OCI-LY7 (cell line): ENCODE data around the gene PIK3IP1. TPM values are rescaled to one million over a fixed set of nuclear protein-coding genes. Genes with fewer than 3 reads are reported as not detected.

Experiments
- BruUV-seq: library from RNA; stranded (reverse); fragments of 400-500 nt; replicated peaks from 2 replicates; lab custom pipeline; 2021; lab: Mats Ljungman, UMichigan
- CTCF ChIA-PET: fragments of 300-600 bp; sonication (Branson Sonifier 250); formaldehyde crosslinking; loops from one replicate; lab custom pipeline; 2022; ENCODE audit warnings: antibody characterized with exemption; ENCODE audit not compliant: unreplicated experiment; lab: Charles Lee
- POLR2A ChIA-PET: fragments of 300-600 bp; sonication (Branson Sonifier 250); formaldehyde crosslinking; loops from one replicate; lab custom pipeline; 2022; ENCODE audit warnings: antibody characterized with exemption; lab: Charles Lee
- DNase-seq: peaks from one replicate; pipeline ENCODE4 v3.0.0-alpha.2; 2015; ENCODE audit warnings: low spot score
- H2AFZ ChIP-seq: fragments of 200-600 bp; sonication (generic), shearing (Covaris generic); 2 replicates; pipeline ENCODE4 v1.6.1; 2014; ENCODE audit warnings: mild to moderate bottlenecking, antibody characterized with exemption, low read length, moderate library complexity
- H3K27ac ChIP-seq: fragments of 200-600 bp; sonication (generic); 2 replicates; pipeline ENCODE4 v1.5.1; 2014; ENCODE audit warnings: mixed run types, low read depth, mild to moderate bottlenecking, moderate library complexity, low read length, inconsistent platforms; ENCODE audit not compliant: poor library complexity, severe bottlenecking
- H3K36me3 ChIP-seq: fragments of 200-600 bp; sonication (generic); 2 replicates; pipeline ENCODE4 v1.6.1; 2014; ENCODE audit warnings: mild to moderate bottlenecking, antibody characterized with exemption, low read length, moderate library complexity, mixed read lengths; ENCODE audit not compliant: insufficient read depth
- H3K4me1 ChIP-seq: fragments of 200-600 bp; sonication (generic); 2 replicates; pipeline ENCODE4 v1.5.1; 2014; ENCODE audit warnings: mild to moderate bottlenecking, low read length; ENCODE audit not compliant: insufficient read depth, poor library complexity, severe bottlenecking
- H3K4me2 ChIP-seq: fragments of 200-600 bp; sonication (generic); 2 replicates; pipeline ENCODE4 v1.6.1; 2014; ENCODE audit warnings: mild to moderate bottlenecking, low read length
- H3K4me3 ChIP-seq: fragments of 200-600 bp; sonication (generic); 2 replicates; pipeline ENCODE4 v1.5.1; 2014; ENCODE audit warnings: mild to moderate bottlenecking, low read depth, low read length; ENCODE audit not compliant: poor library complexity, severe bottlenecking
- H3K79me2 ChIP-seq: fragments of 200-600 bp; sonication (generic); 2 replicates; pipeline ENCODE4 v1.6.1; 2016; ENCODE audit warnings: low read depth, mild to moderate bottlenecking, low read length, moderate library complexity, mixed read lengths; ENCODE audit not compliant: insufficient read depth
- H3K9me2 ChIP-seq: fragments of 200-600 bp; sonication (generic); 2 replicates; pipeline ENCODE4 v1.6.1; 2016; ENCODE audit warnings: mild to moderate bottlenecking, low read length, mixed read lengths; ENCODE audit not compliant: insufficient read depth
- H3K9me3 ChIP-seq: fragments of 200-600 bp; sonication (generic); 2 replicates; pipeline ENCODE4 v1.6.1; 2014; ENCODE audit warnings: mild to moderate bottlenecking, mixed run types, low read length, mixed read lengths
- H4K20me1 ChIP-seq: fragments of 200-600 bp; sonication (generic); 2 replicates; pipeline ENCODE4 v1.6.1; 2014; ENCODE audit warnings: mild to moderate bottlenecking, antibody characterized with exemption, low read length, moderate library complexity, mixed read lengths; ENCODE audit not compliant: insufficient read depth
- CTCF ChIP-seq: fragments of 200-600 bp; sonication (generic); conservative IDR thresholded peaks from 2 replicates; pipeline ENCODE4 v1.5.1; 2014; ENCODE audit warnings: mild to moderate bottlenecking, antibody characterized with exemption, low read length, moderate library complexity, mixed read lengths
- EZH2phosphoT487 ChIP-seq: fragments of 200-600 bp; sonication (generic); IDR thresholded peaks from 2 replicates; pipeline ENCODE4 v1.6.1; 2018; ENCODE audit warnings: low read depth, borderline replicate concordance, mild to moderate bottlenecking, mixed run types, antibody characterized with exemption, low read length, moderate library complexity, mixed read lengths
- intact Hi-C: fragments of 100-400 bp; cut with micrococcal nuclease; formaldehyde crosslinking; loops from one replicate; pipeline ENCODE4 v1.10.0; 2022; ENCODE audit not compliant: unreplicated experiment
- total RNA-seq, 2 experiments: library from RNA; depleted of rRNA in 1 of 2; stranded (reverse); fragments of >200 nt in 1 of 2; shearing (Covaris generic) in 1 of 2; gene quantifications; 2 replicates each; pipeline ENCODE4 v1.2.3, GENCODE V29; 2014 to 2022

The PIK3IP1 gene
- total RNA-seq, 2 experiments from 2014 or later, result 17.1 to 20.4 TPM

- Histone ChIP-seq H3K79me2 (peaks cover 5% of the 10 kb centered on the region; the same call in 1 of the 2 replicates), H3K9me2 (no peaks in the 10 kb centered on the region), H3K9me3 (no peaks in the 10 kb centered on the region), H3K4me1 (peaks cover 3% of the 10 kb centered on the region), H3K4me3 (no peak overlapping the region), H4K20me1 (no peaks in the 10 kb centered on the region; the same call in 1 of the 2 replicates), H3K27ac (no peak overlapping the region), H2AFZ (no peak overlapping the region), H3K36me3 (peaks cover 96% of the 10 kb centered on the region), H3K4me2 (no peak overlapping the region)
- TF ChIP-seq CTCF, result no peak
- no TSS peak for BruUV-seq
- intact Hi-C loops, result no loop called here
- CTCF ChIA-PET, result no interaction called here
- DNase-seq, result no peak
- POLR2A ChIA-PET, result interaction anchor here (0.6 kb wide), 3 partner anchors 19 to 168 kb away, joined by 4 read pairs; no protein-coding TSS in a partner anchor
Observed at GRCh38 chr22:31337178-31337577, 44.9 kb upstream of the PIK3IP1 start.

- Histone ChIP-seq H3K9me3 (no peaks in the 10 kb centered on the region), H3K4me1 (no peaks in the 10 kb centered on the region), H3K4me3 (no peak overlapping the region), H3K27ac (no peak overlapping the region), H3K79me2 (no peaks in the 10 kb centered on the region; the same call in 1 of the 2 replicates), H2AFZ (no peak overlapping the region), H3K9me2 (no peaks in the 10 kb centered on the region), H4K20me1 (no peaks in the 10 kb centered on the region), H3K36me3 (peaks cover 93% of the 10 kb centered on the region), H3K4me2 (no peak overlapping the region)
- POLR2A ChIA-PET, result no interaction called here
- no TSS peak for BruUV-seq
- intact Hi-C loops, result no loop called here
- no peak for TF ChIP-seq CTCF
- TF ChIP-seq EZH2phosphoT487, result no peak
- DNase-seq, result no peak
- CTCF ChIA-PET, result no interaction called here
Observed at GRCh38 chr22:31334329-31334728, 42.0 kb upstream of the PIK3IP1 start.

DNA sequence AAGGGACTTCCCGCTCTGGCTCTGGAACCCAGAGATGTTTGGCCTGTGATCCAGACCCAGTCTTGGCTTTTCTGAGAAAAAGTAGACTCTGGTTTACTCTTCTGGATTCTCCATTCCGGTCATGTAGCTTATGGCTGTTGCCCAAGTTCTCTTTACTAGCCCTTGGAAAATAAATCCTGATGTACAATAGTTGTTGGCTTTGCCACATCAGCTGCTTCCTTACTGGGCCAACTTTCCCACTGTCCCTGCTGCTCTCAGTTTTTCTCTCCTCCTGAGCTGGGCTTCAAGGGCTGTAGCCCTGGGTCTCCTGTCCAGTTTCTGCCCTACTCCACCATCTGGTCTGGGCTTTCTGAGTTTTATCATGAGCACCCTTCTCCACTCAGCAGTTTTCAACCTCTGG is 41.4 kb upstream of the PIK3IP1 start:
- intact Hi-C loops, result no loop called here
- no peaks in the 10 kb centered on the region for H3K9me2 ChIP-seq
- H3K4me1 ChIP-seq, result no peaks in the 10 kb centered on the region
- no peak overlapping the region for H3K4me3 ChIP-seq
- DNase-seq, result no peak
- TF ChIP-seq CTCF (no peak), EZH2phosphoT487 (no peak)
- BruUV-seq, result no TSS peak
- H3K4me2 ChIP-seq, result no peak overlapping the region
- no peak overlapping the region for H3K27ac ChIP-seq
- H3K36me3 ChIP-seq, result peaks cover 93% of the 10 kb centered on the region
- ChIA-PET POLR2A (no interaction called here), CTCF (no interaction called here)
- H3K9me3 ChIP-seq, result no peaks in the 10 kb centered on the region
- no peak overlapping the region for H2AFZ ChIP-seq
- H4K20me1 ChIP-seq, result no peaks in the 10 kb centered on the region
- H3K79me2 ChIP-seq, result no peaks in the 10 kb centered on the region; the same call in 1 of the 2 replicates
